Measurements from ENCODE around the gene SLIT3.

DNA sequence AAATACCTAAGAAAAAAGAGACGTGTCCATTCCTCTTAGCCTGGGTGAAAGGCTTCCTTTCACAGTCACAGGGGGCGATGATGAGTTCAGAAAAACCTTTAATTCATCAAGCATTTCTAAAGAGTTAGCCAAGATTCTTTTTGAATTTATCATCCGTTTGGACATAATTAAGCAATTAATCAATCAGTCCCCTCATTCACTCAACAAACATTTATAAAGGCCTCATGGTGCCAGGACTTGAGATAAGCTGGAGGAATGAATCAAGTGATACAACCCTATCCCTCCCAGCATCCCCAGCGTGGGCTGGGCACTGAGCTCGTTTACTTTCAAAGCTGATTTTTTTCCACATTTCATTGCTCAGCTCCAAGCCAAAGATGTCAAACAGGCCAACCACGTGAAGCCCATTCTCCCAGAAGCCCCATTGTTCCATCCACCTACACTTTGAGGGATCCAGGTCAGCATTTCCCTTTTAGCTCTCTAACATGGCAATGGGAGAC, 140.5 kb downstream of the SLIT3 start:
- TF ChIP-seq CBX3 (IDR thresholded peaks at IDR 0.05; ENCODE audit: low read depth) = no peak
- TF ChIP-seq, protein P1, sequence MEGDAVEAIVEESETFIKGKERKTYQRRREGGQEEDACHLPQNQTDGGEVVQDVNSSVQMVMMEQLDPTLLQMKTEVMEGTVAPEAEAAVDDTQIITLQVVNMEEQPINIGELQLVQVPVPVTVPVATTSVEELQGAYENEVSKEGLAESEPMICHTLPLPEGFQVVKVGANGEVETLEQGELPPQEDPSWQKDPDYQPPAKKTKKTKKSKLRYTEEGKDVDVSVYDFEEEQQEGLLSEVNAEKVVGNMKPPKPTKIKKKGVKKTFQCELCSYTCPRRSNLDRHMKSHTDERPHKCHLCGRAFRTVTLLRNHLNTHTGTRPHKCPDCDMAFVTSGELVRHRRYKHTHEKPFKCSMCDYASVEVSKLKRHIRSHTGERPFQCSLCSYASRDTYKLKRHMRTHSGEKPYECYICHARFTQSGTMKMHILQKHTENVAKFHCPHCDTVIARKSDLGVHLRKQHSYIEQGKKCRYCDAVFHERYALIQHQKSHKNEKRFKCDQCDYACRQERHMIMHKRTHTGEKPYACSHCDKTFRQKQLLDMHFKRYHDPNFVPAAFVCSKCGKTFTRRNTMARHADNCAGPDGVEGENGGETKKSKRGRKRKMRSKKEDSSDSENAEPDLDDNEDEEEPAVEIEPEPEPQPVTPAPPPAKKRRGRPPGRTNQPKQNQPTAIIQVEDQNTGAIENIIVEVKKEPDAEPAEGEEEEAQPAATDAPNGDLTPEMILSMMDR (IDR thresholded peaks at IDR 0.05 in 2 of 3, conservative IDR thresholded peaks at IDR 0.05 in 1 of 3; ENCODE audit: borderline replicate concordance in 1 of 3, insufficient read depth in 1 of 3, low read depth in 2 of 3, low read length in 2 of 3) = peak in 1 of 3 experiments; percentile 9; a peak in 1 of 6 replicates
- no peak for TF ChIP-seq POLR2A (IDR thresholded peaks at IDR 0.05; ENCODE audit: borderline replicate concordance, extremely low read depth, insufficient read depth, insufficient read length)
- TF ChIP-seq, protein P2, sequence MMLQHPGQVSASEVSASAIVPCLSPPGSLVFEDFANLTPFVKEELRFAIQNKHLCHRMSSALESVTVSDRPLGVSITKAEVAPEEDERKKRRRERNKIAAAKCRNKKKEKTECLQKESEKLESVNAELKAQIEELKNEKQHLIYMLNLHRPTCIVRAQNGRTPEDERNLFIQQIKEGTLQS (IDR thresholded peaks at IDR 0.05) = no peak
- TF ChIP-seq, protein P3, sequence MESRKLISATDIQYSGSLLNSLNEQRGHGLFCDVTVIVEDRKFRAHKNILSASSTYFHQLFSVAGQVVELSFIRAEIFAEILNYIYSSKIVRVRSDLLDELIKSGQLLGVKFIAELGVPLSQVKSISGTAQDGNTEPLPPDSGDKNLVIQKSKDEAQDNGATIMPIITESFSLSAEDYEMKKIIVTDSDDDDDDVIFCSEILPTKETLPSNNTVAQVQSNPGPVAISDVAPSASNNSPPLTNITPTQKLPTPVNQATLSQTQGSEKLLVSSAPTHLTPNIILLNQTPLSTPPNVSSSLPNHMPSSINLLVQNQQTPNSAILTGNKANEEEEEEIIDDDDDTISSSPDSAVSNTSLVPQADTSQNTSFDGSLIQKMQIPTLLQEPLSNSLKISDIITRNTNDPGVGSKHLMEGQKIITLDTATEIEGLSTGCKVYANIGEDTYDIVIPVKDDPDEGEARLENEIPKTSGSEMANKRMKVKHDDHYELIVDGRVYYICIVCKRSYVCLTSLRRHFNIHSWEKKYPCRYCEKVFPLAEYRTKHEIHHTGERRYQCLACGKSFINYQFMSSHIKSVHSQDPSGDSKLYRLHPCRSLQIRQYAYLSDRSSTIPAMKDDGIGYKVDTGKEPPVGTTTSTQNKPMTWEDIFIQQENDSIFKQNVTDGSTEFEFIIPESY (IDR thresholded peaks at IDR 0.05; ENCODE audit: extremely low read depth, insufficient replicate concordance, low read length) = no peak

Measured in HCT116 (cell line).